Type B pancreatic cell (in vitro differentiated cells): Measurements from ENCODE around the gene MYOG. TPM values are rescaled to one million over a fixed set of nuclear protein-coding genes. Genes with fewer than 3 reads are reported as not detected.

Source experiments
- DNase-seq: peaks from one replicate; pipeline ENCODE4 v3.0.0; 2021; ENCODE audit warnings: mixed read lengths; ENCODE audit not compliant: unreplicated experiment; ENCODE audit errors: extremely low spot score
- H3K27ac Mint-ChIP-seq: 2 replicates; pipeline ENCODE4 v1.8.0; 2021; ENCODE audit warnings: mild to moderate bottlenecking, mixed read lengths
- H3K27me3 Mint-ChIP-seq: 2 replicates; pipeline ENCODE4 v1.8.0; 2021; ENCODE audit warnings: mixed read lengths
- H3K36me3 Mint-ChIP-seq: 2 replicates; pipeline ENCODE4 v1.8.0; 2021; ENCODE audit warnings: mixed read lengths
- H3K4me1 Mint-ChIP-seq: one replicate; pipeline ENCODE4 v1.8.0; 2021; ENCODE audit warnings: mixed read lengths; ENCODE audit not compliant: unreplicated experiment
- H3K4me3 Mint-ChIP-seq: 2 replicates; pipeline ENCODE4 v1.8.0; 2021; ENCODE audit warnings: mild to moderate bottlenecking, mixed read lengths
- H3K9me3 Mint-ChIP-seq: 2 replicates; pipeline ENCODE4 v1.8.0; 2021; ENCODE audit warnings: mixed read lengths
- total RNA-seq: library from RNA; stranded (reverse); gene quantifications from 2 replicates; pipeline ENCODE4 v1.2.1, GENCODE V29; 2021; ENCODE audit warnings: low replicate concordance
- TF ChIP-seq, protein P1 (sequence below): fragments of 200-600 bp; sonication (generic); conservative IDR thresholded peaks from 2 replicates; pipeline ENCODE4 v1.5.0; 2021; ENCODE audit warnings: antibody characterized with exemption, mild to moderate bottlenecking

The MYOG gene
- total RNA-seq, 1 donor from 2014 or later, result 2.1 TPM

DNA sequence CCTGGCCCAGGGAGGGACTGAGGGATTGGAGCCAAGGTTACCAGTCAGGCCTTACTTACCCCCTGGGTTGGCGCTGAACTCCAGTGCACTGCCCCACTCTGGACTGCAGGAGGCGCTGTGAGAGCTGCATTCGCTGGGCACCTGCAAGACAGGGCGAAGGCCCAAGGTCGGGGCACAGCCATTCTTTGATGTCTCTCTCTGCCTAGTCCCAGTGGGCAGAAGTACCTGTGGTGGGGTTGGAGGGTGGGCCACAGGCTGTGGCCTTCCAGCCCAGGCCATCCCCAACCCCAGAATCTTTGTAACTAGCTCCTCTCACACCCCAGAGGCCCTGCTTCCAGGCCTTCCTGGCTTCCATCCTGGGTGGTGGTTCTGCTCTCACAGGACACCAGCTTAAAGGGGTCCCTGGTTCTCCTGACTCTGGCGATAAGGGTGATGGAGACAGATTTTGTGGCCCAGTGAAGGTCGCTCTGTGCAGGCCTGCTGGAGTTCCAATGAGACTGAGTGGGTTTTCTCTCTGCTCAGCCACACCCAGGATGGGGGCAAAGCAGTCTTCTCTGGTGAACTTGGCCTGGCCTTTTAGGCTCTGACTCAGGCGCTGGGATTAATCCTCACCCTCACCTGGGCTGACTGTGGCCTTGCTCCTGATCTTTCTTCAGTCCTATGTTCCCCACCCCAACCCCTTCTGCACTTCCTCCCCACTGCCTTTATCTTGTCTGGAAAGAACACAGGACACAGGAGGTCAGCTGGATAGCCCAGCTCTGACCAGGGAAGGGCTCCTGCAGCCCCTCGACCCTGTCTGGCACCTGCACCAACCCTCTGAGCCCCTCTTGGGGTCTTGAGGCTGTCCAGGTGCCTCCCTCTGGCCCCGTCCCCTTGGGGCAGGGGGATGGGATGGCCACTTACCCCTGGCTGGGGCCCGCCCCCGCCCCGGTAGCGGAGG is 954 bp downstream of the MYOG start:
- Mint-ChIP-seq H3K36me3 (no peaks in the 10 kb centered on the region), H3K27me3 (peaks cover 37% of the 10 kb centered on the region), H3K4me1 (peaks cover 26% of the 10 kb centered on the region), H3K27ac (no peak overlapping the region), H3K9me3 (no peaks in the 10 kb centered on the region), H3K4me3 (no peak overlapping the region)
- peak; percentile 62 for DNase-seq
- TF ChIP-seq, protein P1, sequence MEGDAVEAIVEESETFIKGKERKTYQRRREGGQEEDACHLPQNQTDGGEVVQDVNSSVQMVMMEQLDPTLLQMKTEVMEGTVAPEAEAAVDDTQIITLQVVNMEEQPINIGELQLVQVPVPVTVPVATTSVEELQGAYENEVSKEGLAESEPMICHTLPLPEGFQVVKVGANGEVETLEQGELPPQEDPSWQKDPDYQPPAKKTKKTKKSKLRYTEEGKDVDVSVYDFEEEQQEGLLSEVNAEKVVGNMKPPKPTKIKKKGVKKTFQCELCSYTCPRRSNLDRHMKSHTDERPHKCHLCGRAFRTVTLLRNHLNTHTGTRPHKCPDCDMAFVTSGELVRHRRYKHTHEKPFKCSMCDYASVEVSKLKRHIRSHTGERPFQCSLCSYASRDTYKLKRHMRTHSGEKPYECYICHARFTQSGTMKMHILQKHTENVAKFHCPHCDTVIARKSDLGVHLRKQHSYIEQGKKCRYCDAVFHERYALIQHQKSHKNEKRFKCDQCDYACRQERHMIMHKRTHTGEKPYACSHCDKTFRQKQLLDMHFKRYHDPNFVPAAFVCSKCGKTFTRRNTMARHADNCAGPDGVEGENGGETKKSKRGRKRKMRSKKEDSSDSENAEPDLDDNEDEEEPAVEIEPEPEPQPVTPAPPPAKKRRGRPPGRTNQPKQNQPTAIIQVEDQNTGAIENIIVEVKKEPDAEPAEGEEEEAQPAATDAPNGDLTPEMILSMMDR, result peak; percentile 52

DNA sequence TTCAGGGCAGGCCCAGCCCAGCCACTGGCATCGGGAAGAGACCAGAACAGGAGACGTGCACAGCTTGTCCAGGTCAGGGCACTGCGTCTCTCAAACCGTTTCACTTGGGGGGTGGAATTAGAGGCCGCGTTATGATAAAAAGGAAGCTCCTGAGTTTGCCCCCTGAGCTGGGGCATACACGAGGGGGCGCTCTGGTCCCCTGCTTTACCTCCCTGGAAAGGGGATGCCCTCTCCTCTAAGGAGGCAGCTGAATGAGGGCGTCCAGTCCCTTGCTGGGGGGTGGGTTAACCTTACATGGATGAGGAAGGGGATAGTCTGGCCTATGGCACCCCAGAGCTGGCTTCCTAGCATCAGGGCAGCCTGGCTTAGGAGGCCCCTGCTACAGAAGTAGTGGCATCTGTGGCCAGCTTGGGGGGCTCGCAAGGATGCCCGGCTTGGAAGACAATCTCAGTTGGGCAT is 2.3 kb downstream of the MYOG start:
- TF ChIP-seq, protein P1, result no peak
- H3K27ac Mint-ChIP-seq, result no peak overlapping the region
- DNase-seq, result peak; percentile 51
- H3K9me3 Mint-ChIP-seq, result no peaks in the 10 kb centered on the region
- H3K4me3 Mint-ChIP-seq, result no peak overlapping the region
- peaks cover 46% of the 10 kb centered on the region for H3K27me3 Mint-ChIP-seq
- H3K4me1 Mint-ChIP-seq, result peaks cover 16% of the 10 kb centered on the region
- no peaks in the 10 kb centered on the region for H3K36me3 Mint-ChIP-seq

DNA sequence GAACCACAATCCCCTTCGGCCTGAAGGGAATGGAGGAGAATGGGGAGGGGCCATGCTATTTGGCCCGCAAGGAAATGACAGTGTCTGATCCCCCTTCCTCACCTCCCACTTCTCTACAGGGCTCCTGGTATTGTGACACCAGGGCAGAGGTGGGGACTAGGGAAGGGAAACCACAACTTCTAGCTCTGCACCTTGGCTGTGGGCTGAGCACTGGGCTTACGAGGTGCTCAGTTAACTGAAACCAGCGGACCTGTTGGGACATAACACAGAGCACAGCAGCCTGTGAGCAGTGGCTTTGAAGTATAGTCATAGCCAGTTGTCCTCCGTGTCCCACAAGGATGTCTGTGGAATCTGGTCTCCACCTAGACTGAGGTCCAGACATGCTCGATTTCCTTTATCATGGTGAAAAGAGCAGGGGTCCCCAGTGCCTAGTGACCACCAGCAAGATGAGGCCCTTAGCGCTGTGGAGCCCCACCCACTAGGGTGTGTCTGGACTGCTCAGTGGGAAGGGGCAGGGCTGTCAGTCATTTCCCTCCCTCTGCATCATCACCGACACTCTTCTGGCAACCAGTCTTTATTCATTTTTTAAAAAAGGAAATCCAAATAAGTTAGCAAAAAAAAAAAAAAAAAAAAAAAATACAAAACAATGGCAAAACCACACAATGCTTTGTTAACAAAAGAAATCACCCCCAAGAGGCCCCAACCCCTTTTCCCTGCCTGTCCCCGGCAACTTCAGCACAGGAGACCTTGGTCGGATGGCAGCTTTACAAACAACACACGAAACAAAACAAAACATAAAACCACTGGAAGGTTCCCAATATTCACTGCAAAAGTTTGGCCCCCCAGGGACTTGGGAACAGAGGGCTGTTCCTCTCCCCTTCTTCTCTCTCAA is 3.0 kb downstream of the MYOG start:
- no peaks in the 10 kb centered on the region for H3K36me3 Mint-ChIP-seq
- H3K27me3 Mint-ChIP-seq, result peaks cover 48% of the 10 kb centered on the region
- H3K4me3 Mint-ChIP-seq, result no peak overlapping the region
- H3K9me3 Mint-ChIP-seq, result no peaks in the 10 kb centered on the region
- peaks cover 16% of the 10 kb centered on the region for H3K4me1 Mint-ChIP-seq
- TF ChIP-seq, protein P1, result no peak
- H3K27ac Mint-ChIP-seq, result no peak overlapping the region
- peak; percentile 54 for DNase-seq

DNA sequence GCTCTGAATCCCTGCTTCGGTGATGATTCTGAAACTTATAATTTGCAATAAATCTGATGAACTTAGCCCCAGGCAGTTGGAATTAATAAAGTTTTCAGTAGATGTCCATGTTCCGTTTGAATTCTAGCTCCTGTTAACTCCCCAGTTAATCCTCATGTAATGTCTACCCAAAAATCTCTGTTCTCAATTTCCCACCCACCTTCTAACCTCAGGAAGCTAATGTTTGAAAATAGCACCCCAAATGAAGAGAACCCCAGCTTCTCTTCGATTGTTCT is 3.6 kb downstream of the MYOG start:
- Mint-ChIP-seq H3K4me3 (no peak overlapping the region), H3K9me3 (no peaks in the 10 kb centered on the region), H3K27me3 (peaks cover 51% of the 10 kb centered on the region), H3K27ac (no peak overlapping the region), H3K36me3 (no peaks in the 10 kb centered on the region), H3K4me1 (peaks cover 11% of the 10 kb centered on the region)
- TF ChIP-seq, protein P1, result no peak
- DNase-seq, result no peak

DNA sequence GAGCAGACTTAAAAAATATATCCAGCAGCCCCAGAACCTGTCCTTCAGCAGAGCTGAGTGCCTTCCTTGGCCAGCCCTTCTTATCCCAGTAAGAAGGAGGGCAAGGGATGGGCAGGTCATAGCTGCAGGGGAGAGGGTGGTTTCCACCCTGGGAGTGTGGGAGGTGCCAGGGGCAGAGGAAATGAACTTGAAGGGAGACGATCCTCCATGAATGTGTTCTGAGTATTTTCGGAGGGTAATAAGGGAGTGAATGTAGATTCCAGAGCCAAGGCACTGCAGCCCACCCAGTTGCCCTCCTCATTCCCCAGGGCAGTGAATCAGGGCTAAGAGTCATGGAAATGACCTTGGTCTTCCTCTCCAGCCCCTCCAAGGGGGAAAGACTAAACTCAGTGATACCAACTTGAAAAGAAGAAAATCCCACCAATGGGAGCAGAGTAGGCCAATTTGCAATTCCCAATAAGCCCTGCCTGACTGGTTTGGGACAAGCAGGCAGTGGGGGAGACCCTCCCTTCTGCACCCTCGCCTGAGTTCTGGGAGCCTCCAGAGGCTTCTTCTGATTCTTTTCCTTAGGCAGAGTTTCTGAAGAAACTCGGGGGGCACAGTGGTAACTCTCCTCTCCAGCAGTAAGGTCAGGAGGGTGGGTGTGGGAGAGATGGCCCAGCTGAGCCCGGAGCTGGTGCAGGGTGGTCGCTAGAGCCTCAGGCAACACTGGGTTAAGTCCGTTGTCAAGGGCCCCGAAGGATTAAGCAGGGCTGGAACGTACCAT is 4.2 kb downstream of the MYOG start:
- H3K27ac Mint-ChIP-seq, result no peak overlapping the region
- TF ChIP-seq, protein P1, result no peak
- no peaks in the 10 kb centered on the region for H3K9me3 Mint-ChIP-seq
- H3K4me3 Mint-ChIP-seq, result no peak overlapping the region
- H3K27me3 Mint-ChIP-seq, result peaks cover 52% of the 10 kb centered on the region
- DNase-seq, result peak; percentile 39
- no peaks in the 10 kb centered on the region for H3K36me3 Mint-ChIP-seq
- peaks cover 6% of the 10 kb centered on the region for H3K4me1 Mint-ChIP-seq
